ENCODE data around the gene SH3BGR.

- TF ChIP-seq CTCF (IDR thresholded peaks at IDR 0.05; ENCODE audit: insufficient read depth, low read length) = no peak
- no peak for TF ChIP-seq REST (IDR thresholded peaks at IDR 0.05; ENCODE audit: insufficient replicate concordance, low read depth)
- no peak for TF ChIP-seq SPI1 (IDR thresholded peaks at IDR 0.05; ENCODE audit: borderline replicate concordance, low read depth)
- TF ChIP-seq POLR2AphosphoS5 (IDR thresholded peaks at IDR 0.05; ENCODE audit: low read depth) = no peak
Measured at GRCh38 chr21:39553331-39553730, 101.6 kb downstream of the SH3BGR start.

Data from HL-60 (cell line).